ENCODE measurements around the gene GPR153.

- TF ChIP-seq EP300 (IDR thresholded peaks at IDR 0.05) (no peak), CTCF (IDR thresholded peaks at IDR 0.05) (no peak), POLR2A (IDR thresholded peaks at IDR 0.05) (no peak), POLR2AphosphoS5 (IDR thresholded peaks at IDR 0.05) (no peak)
Measured at GRCh38 chr1:6241887-6242740, 18.8 kb downstream of the GPR153 start.

Data from suprapubic skin (tissue), 4 donors.